Activated CD4-positive, alpha-beta T cell treated with anti-CD3 and anti-CD28 coated beads, Interleukin-2, Interleukin-4, amounts not matched to agents 100 ng/mL and 50 ng/mL, durations not matched to agents 16 hours and 8 hours (primary cell): ENCODE data around the gene IARS1.
A peak's percentile ranks its signal among the peaks of the same experiment; 100 is the strongest.

ENCODE experiments used
- DNase-seq: peaks from one replicate; pipeline ENCODE4 v3.0.0-alpha.2; 2020; ENCODE audit warnings: low spot score

IARS1 gene

GRCh38 chr9:92293452-92294296 lies at the start of gene IARS1:
TSS of gene IARS1 (minus strand) at chr9:92293697. CDS start at chr9:92289419, 4,278 bp downstream.
- DNase-seq: peak; percentile 99

- DNase-seq: no peak
Measured at GRCh38 chr9:92342825-92343488, 49.5 kb upstream of the IARS1 start.

GRCh38 chr9:92341578-92341977 lies 48.1 kb upstream of the IARS1 start:
- DNase-seq: no peak

GRCh38 chr9:92333282-92333634 lies 39.8 kb upstream of the IARS1 start:
- DNase-seq: no peak

- DNase-seq: no peak
Measured at GRCh38 chr9:92332577-92333281, 39.2 kb upstream of the IARS1 start.

- no peak for DNase-seq
Measured at GRCh38 chr9:92328225-92328624, 34.7 kb upstream of the IARS1 start.

GRCh38 chr9:92327283-92327850 lies 33.9 kb upstream of the IARS1 start:
- no peak for DNase-seq

GRCh38 chr9:92325991-92326500 lies 32.5 kb upstream of the IARS1 start:
- DNase-seq: no peak

- DNase-seq: peak; percentile 86
Measured at GRCh38 chr9:92325269-92325990, 31.9 kb upstream of the IARS1 start, which contains the start of the genes CENPP and NOL8. TSS of gene CENPP (plus strand) at chr9:92325953. TSS of gene NOL8 (minus strand) at chr9:92325350. CDS start at chr9:92324161, 1,189 bp downstream.

GRCh38 chr9:92324889-92325268 lies 31.4 kb upstream of the IARS1 start:
- no peak for DNase-seq

- DNase-seq: no peak
Measured at GRCh38 chr9:92324431-92324830, 30.9 kb upstream of the IARS1 start.

GRCh38 chr9:92315456-92315855 lies 22.0 kb upstream of the IARS1 start:
- no peak for DNase-seq

- DNase-seq: no peak
Measured at GRCh38 chr9:92313624-92314012, 20.1 kb upstream of the IARS1 start.

GRCh38 chr9:92312887-92313623 lies 19.6 kb upstream of the IARS1 start:
- DNase-seq: no peak

GRCh38 chr9:92310562-92310961 lies 17.1 kb upstream of the IARS1 start:
- no peak for DNase-seq

- DNase-seq: no peak
Measured at GRCh38 chr9:92308893-92309292, 15.4 kb upstream of the IARS1 start.

- DNase-seq: no peak
Measured at GRCh38 chr9:92300936-92301335, 7.4 kb upstream of the IARS1 start.

- DNase-seq: no peak
Measured at GRCh38 chr9:92299116-92299515, 5.6 kb upstream of the IARS1 start.

- DNase-seq: no peak
Measured at GRCh38 chr9:92298036-92298435, 4.5 kb upstream of the IARS1 start.

- DNase-seq: no peak
Measured at GRCh38 chr9:92297611-92298010, 4.1 kb upstream of the IARS1 start.

GRCh38 chr9:92295827-92296258 lies 2.3 kb upstream of the IARS1 start:
- no peak for DNase-seq
